Neural progenitor cell (in vitro differentiated cells): Measurements from ENCODE around the gene ANO1. TPM values are rescaled to one million over a fixed set of nuclear protein-coding genes. Genes with fewer than 3 reads are reported as not detected.

Experiments used
- DNase-seq: peaks from one replicate; pipeline ENCODE4 v3.0.0-alpha.2; 2016; ENCODE audit warnings: low spot score
- H2AFZ ChIP-seq: fragments of 200-600 bp; sonication (generic); replicated peaks from 2 replicates; pipeline ENCODE4 v1.6.1; 2016; ENCODE audit warnings: antibody characterized with exemption
- H3F3A ChIP-seq: fragments of 200-600 bp; sonication (generic); 2 replicates; pipeline ENCODE4 v1.6.1; 2016; ENCODE audit warnings: antibody characterized with exemption, low read depth
- H3K27ac ChIP-seq: fragments of 200-600 bp; sonication (generic); 2 replicates; pipeline ENCODE4 v1.5.1; 2016; ENCODE audit warnings: mild to moderate bottlenecking
- H3K27me3 ChIP-seq: fragments of 200-600 bp; sonication (generic); 2 replicates; pipeline ENCODE4 v1.6.1; 2016; ENCODE audit warnings: mild to moderate bottlenecking, moderate library complexity
- H3K36me3 ChIP-seq: fragments of 200-600 bp; sonication (generic); 2 replicates; pipeline ENCODE4 v1.5.1; 2016
- H3K4me1 ChIP-seq: fragments of 200-600 bp; sonication (generic); 2 replicates; pipeline ENCODE4 v1.6.1; 2016; ENCODE audit warnings: mixed run types
- H3K4me2 ChIP-seq: fragments of 200-600 bp; sonication (generic); 2 replicates; pipeline ENCODE4 v1.6.1; 2016
- H3K4me3 ChIP-seq: fragments of 200-600 bp; sonication (generic); 2 replicates; pipeline ENCODE4 v1.5.1; 2016
- H3K79me2 ChIP-seq: fragments of 200-600 bp; sonication (generic); 2 replicates; pipeline ENCODE4 v1.6.1; 2016; ENCODE audit warnings: low read depth
- H3K9ac ChIP-seq: fragments of 200-600 bp; sonication (generic); 2 replicates; pipeline ENCODE4 v1.6.1; 2016
- H3K9me3 ChIP-seq: fragments of 200-600 bp; sonication (generic); 2 replicates; pipeline ENCODE4 v1.5.1; 2016; ENCODE audit warnings: low read depth
- H4K20me1 ChIP-seq: fragments of 200-600 bp; sonication (generic); 2 replicates; pipeline ENCODE4 v1.6.1; 2016; ENCODE audit warnings: low read depth
- H3K27ac Mint-ChIP-seq: 3 replicates; pipeline ENCODE4 v1.8.0; 2021; ENCODE audit warnings: mixed read lengths
- H3K27me3 Mint-ChIP-seq: 2 replicates; pipeline ENCODE4 v1.8.0; 2022; ENCODE audit warnings: low read depth, mild to moderate bottlenecking, inconsistent platforms, moderate library complexity, mixed read lengths; ENCODE audit not compliant: insufficient read depth
- H3K36me3 Mint-ChIP-seq: 3 replicates; pipeline ENCODE4 v1.8.0; 2021; ENCODE audit warnings: mixed read lengths
- H3K4me1 Mint-ChIP-seq: 3 replicates; pipeline ENCODE4 v1.8.0; 2021; ENCODE audit warnings: mixed read lengths
- H3K4me3 Mint-ChIP-seq: 3 replicates; pipeline ENCODE4 v1.8.0; 2021; ENCODE audit warnings: mild to moderate bottlenecking, moderate library complexity, mixed read lengths
- H3K9me3 Mint-ChIP-seq: 3 replicates; pipeline ENCODE4 v1.8.0; 2020; ENCODE audit warnings: mixed read lengths
- CTCF ChIP-seq: fragments of 200-600 bp; sonication (generic); IDR thresholded peaks from 2 replicates; pipeline ENCODE4 v1.5.1; 2017; ENCODE audit warnings: antibody characterized with exemption, mild to moderate bottlenecking
- EZH2 ChIP-seq: fragments of 200-600 bp; sonication (generic); IDR thresholded peaks from 2 replicates; pipeline ENCODE4 v1.6.1; 2017; ENCODE audit warnings: antibody characterized with exemption, mild to moderate bottlenecking, moderate library complexity
- EZH2phosphoT487 ChIP-seq: fragments of 200-600 bp; sonication (generic); IDR thresholded peaks from 2 replicates; pipeline ENCODE4 v1.6.1; 2017; ENCODE audit warnings: antibody characterized with exemption
- total RNA-seq: library from RNA; depleted of rRNA; stranded (reverse); fragments of >200 nt; gene quantifications from 2 replicates; pipeline ENCODE4 v1.2.3, GENCODE V29; 2015; ENCODE audit warnings: low replicate concordance

The ANO1 gene
- total RNA-seq, 1 donor from 2014 or later: not detected

GRCh38 chr11:70109006-70109405, 30.9 kb downstream of the ANO1 start:
- no peak for DNase-seq
- Histone ChIP-seq H3K4me3 (no peak overlapping the region), H3K4me2 (no peak overlapping the region), H3K36me3 (no peaks in the 10 kb centered on the region), H3K9ac (no peak overlapping the region), H3K79me2 (no peaks in the 10 kb centered on the region), H3K9me3 (no peaks in the 10 kb centered on the region), H4K20me1 (peaks cover 12% of the 10 kb centered on the region), H3F3A (peaks cover 15% of the 10 kb centered on the region), H2AFZ (no peak overlapping the region), H3K27ac (no peak overlapping the region), H3K4me1 (peaks cover 51% of the 10 kb centered on the region), H3K27me3 (no peaks in the 10 kb centered on the region)
- Mint-ChIP-seq H3K4me3 (no peak overlapping the region), H3K36me3 (no peaks in the 10 kb centered on the region), H3K27me3 (peaks cover 31% of the 10 kb centered on the region), H3K9me3 (no peaks in the 10 kb centered on the region), H3K4me1 (peaks cover 70% of the 10 kb centered on the region), H3K27ac (peak overlapping the region; percentile 53)
- TF ChIP-seq EZH2: no peak
- no peak for TF ChIP-seq EZH2phosphoT487
- TF ChIP-seq CTCF: no peak

GRCh38 chr11:70109903-70110302, 31.8 kb downstream of the ANO1 start:
- DNase-seq: no peak
- H3K79me2 ChIP-seq: no peaks in the 10 kb centered on the region
- H3K27me3 ChIP-seq: no peaks in the 10 kb centered on the region
- H3K4me1 ChIP-seq: peaks cover 42% of the 10 kb centered on the region
- H3K27ac Mint-ChIP-seq: no peak overlapping the region
- no peak overlapping the region for H3K9ac ChIP-seq
- no peak for TF ChIP-seq EZH2phosphoT487
- no peak for TF ChIP-seq CTCF
- TF ChIP-seq EZH2: no peak
- no peaks in the 10 kb centered on the region for H3K9me3 ChIP-seq
- H3K27me3 Mint-ChIP-seq: peaks cover 31% of the 10 kb centered on the region
- no peak overlapping the region for H3K4me3 ChIP-seq
- H3F3A ChIP-seq: peaks cover 13% of the 10 kb centered on the region
- H3K36me3 ChIP-seq: no peaks in the 10 kb centered on the region
- H3K4me3 Mint-ChIP-seq: peak overlapping the region; percentile 67
- H4K20me1 ChIP-seq: peaks cover 12% of the 10 kb centered on the region
- H3K9me3 Mint-ChIP-seq: no peaks in the 10 kb centered on the region
- no peak overlapping the region for H2AFZ ChIP-seq
- no peak overlapping the region for H3K27ac ChIP-seq
- no peak overlapping the region for H3K4me2 ChIP-seq
- peaks cover 62% of the 10 kb centered on the region for H3K4me1 Mint-ChIP-seq
- H3K36me3 Mint-ChIP-seq: no peaks in the 10 kb centered on the region

GRCh38 chr11:70110538-70111055, 32.5 kb downstream of the ANO1 start:
- H3F3A ChIP-seq: peaks cover 13% of the 10 kb centered on the region
- no peaks in the 10 kb centered on the region for H3K36me3 Mint-ChIP-seq
- H3K79me2 ChIP-seq: no peaks in the 10 kb centered on the region
- no peak overlapping the region for H2AFZ ChIP-seq
- H3K4me2 ChIP-seq: peak overlapping the region; percentile 18
- H3K9me3 Mint-ChIP-seq: no peaks in the 10 kb centered on the region
- H3K27ac ChIP-seq: no peak overlapping the region
- no peak for TF ChIP-seq EZH2phosphoT487
- peaks cover 29% of the 10 kb centered on the region for H3K27me3 Mint-ChIP-seq
- no peak overlapping the region for H3K9ac ChIP-seq
- H3K36me3 ChIP-seq: no peaks in the 10 kb centered on the region
- H3K4me3 Mint-ChIP-seq: peak overlapping the region; percentile 67
- no peak overlapping the region for H3K4me3 ChIP-seq
- peaks cover 38% of the 10 kb centered on the region for H3K4me1 ChIP-seq
- peak; percentile 47 for DNase-seq
- peaks cover 12% of the 10 kb centered on the region for H4K20me1 ChIP-seq
- H3K4me1 Mint-ChIP-seq: peaks cover 58% of the 10 kb centered on the region
- peak overlapping the region; percentile 94 for H3K27ac Mint-ChIP-seq
- no peaks in the 10 kb centered on the region for H3K27me3 ChIP-seq
- no peaks in the 10 kb centered on the region for H3K9me3 ChIP-seq

GRCh38 chr11:70111269-70112016, 33.3 kb downstream of the ANO1 start:
- Histone ChIP-seq H3K27me3 (no peaks in the 10 kb centered on the region), H3K9ac (no peak overlapping the region), H3F3A (peaks cover 13% of the 10 kb centered on the region), H3K4me1 (peaks cover 31% of the 10 kb centered on the region), H3K9me3 (no peaks in the 10 kb centered on the region), H3K4me3 (no peak overlapping the region), H3K4me2 (no peak overlapping the region), H3K36me3 (no peaks in the 10 kb centered on the region), H2AFZ (no peak overlapping the region), H3K27ac (no peak overlapping the region), H4K20me1 (peaks cover 12% of the 10 kb centered on the region), H3K79me2 (no peaks in the 10 kb centered on the region)
- Mint-ChIP-seq H3K4me3 (peak overlapping the region; percentile 64), H3K27ac (peak overlapping the region; percentile 94), H3K9me3 (no peaks in the 10 kb centered on the region), H3K4me1 (peaks cover 49% of the 10 kb centered on the region), H3K27me3 (peaks cover 24% of the 10 kb centered on the region), H3K36me3 (no peaks in the 10 kb centered on the region)
- TF ChIP-seq EZH2: no peak
- no peak for TF ChIP-seq CTCF
- no peak for TF ChIP-seq EZH2phosphoT487
- DNase-seq: peak; percentile 31
